B cell (primary cell): ENCODE measurements around the gene NTM. TPM values are rescaled to one million over a fixed set of nuclear protein-coding genes. Genes with fewer than 3 reads are reported as not detected.

Experiments
- ATAC-seq: fragments of 200-7000 bp; cut with Tn5 transposase; one replicate; pipeline ENCODE4 v1.10.0; 2021; ENCODE audit warnings: low read depth, mild to moderate bottlenecking, moderate number of reproducible peaks, moderate library complexity
- CTCF ChIA-PET: fragments of 350-600 bp; sonication (Branson Sonifier 250); formaldehyde crosslinking; loops from one replicate; lab custom pipeline; 2021; ENCODE audit warnings: antibody characterized with exemption, inconsistent platforms; lab: Charles Lee
- POLR2A ChIA-PET: fragments of 350-600 bp; sonication (Branson Sonifier 250); formaldehyde crosslinking; loops from one replicate; lab custom pipeline; 2021; ENCODE audit warnings: antibody characterized with exemption; lab: Charles Lee
- DNase-seq: peaks from one replicate; pipeline ENCODE4 v3.0.0; 2013
- H2AFZ ChIP-seq: 2 replicates; pipeline ENCODE4 v1.6.1; 2012; ENCODE audit warnings: mild to moderate bottlenecking, low read depth, low read length; ENCODE audit not compliant: insufficient read depth, poor library complexity, severe bottlenecking
- H3K27ac ChIP-seq, 2 donors: 1 replicate in 1 of 2; 2 replicates in 1 of 2; pipeline ENCODE4 v1.5.1; 2012 to 2013; ENCODE audit warnings: low read length in 2 of 2, mild to moderate bottlenecking in 2 of 2, moderate library complexity in 1 of 2
- H3K27me3 ChIP-seq, 4 experiments: fragments of 200-600 bp in 1 of 4; sonication (generic) in 1 of 4; replicated peaks in 1 of 4; 1 replicate in 2 of 4; 2 replicates in 2 of 4; pipeline versions ENCODE4 v1.6.1 to v1.7.0; 2013 to 2016; ENCODE audit warnings: low read length in 3 of 4, mild to moderate bottlenecking in 2 of 4, mixed read lengths in 1 of 4, moderate library complexity in 1 of 4; ENCODE audit not compliant: insufficient read depth in 4 of 4, control insufficient read depth in 3 of 4; ENCODE audit errors: control extremely low read depth in 1 of 4
- H3K36me3 ChIP-seq, 2 experiments: replicated peaks in 1 of 2; 1 replicate in 1 of 2; 2 replicates in 1 of 2; pipeline versions ENCODE4 v1.6.1 to v1.7.1; 2013; ENCODE audit warnings: low read length in 1 of 2; ENCODE audit not compliant: insufficient read depth in 2 of 2, control insufficient read depth in 1 of 2; ENCODE audit errors: control extremely low read depth in 1 of 2, extremely low read depth in 1 of 2
- H3K4me1 ChIP-seq, 2 donors: fragments of 200-600 bp in 1 of 2; sonication (generic) in 1 of 2; 1 replicate in 1 of 2; 2 replicates in 1 of 2; pipeline versions ENCODE4 v1.5.1 to v1.6.1; 2013 to 2017; ENCODE audit warnings: low read length in 2 of 2; ENCODE audit not compliant: control insufficient read depth in 2 of 2, insufficient read depth in 2 of 2
- H3K4me2 ChIP-seq: replicated peaks from 2 replicates; pipeline ENCODE3; 2012; ENCODE audit warnings: mild to moderate bottlenecking, low read depth, low read length; ENCODE audit not compliant: poor library complexity, severe bottlenecking
- H3K4me3 ChIP-seq, 5 experiments: fragments of 200-600 bp in 1 of 5; sonication (generic) in 1 of 5; 1 replicate in 3 of 5; 2 replicates in 2 of 5; pipeline versions ENCODE4 v1.5.1 to v1.7.0; 2011 to 2016; ENCODE audit warnings: low read length in 4 of 5, mild to moderate bottlenecking in 4 of 5, low read depth in 2 of 5, control low read depth in 1 of 5, moderate library complexity in 1 of 5; ENCODE audit not compliant: insufficient read depth in 1 of 5; ENCODE audit errors: control extremely low read depth in 1 of 5, extremely low read depth in 1 of 5
- H3K79me2 ChIP-seq: fragments of 200-600 bp; sonication (generic); one replicate; pipeline ENCODE4 v1.6.0; 2016; ENCODE audit warnings: low read length; ENCODE audit not compliant: control insufficient read depth, insufficient read depth
- H3K9ac ChIP-seq: fragments of 200-600 bp; sonication (generic); 2 replicates; pipeline ENCODE4 v1.6.1; 2017; ENCODE audit warnings: mild to moderate bottlenecking, low read length, moderate library complexity
- H3K9me3 ChIP-seq, 3 donors: one replicate each; pipeline versions ENCODE4 v1.6.1 to v1.7.1; 2013; ENCODE audit warnings: low read length in 2 of 3; ENCODE audit not compliant: control insufficient read depth in 2 of 3, insufficient read depth in 1 of 3; ENCODE audit errors: control extremely low read depth in 1 of 3
- H4K20me1 ChIP-seq: 2 replicates; pipeline ENCODE4 v1.6.0; 2012; ENCODE audit warnings: mild to moderate bottlenecking, low read length; ENCODE audit not compliant: insufficient read depth, control insufficient read depth, poor library complexity, severe bottlenecking
- H3K27ac Mint-ChIP-seq: one replicate; pipeline ENCODE4 v1.8.0; 2021; ENCODE audit warnings: mixed read lengths
- H3K27me3 Mint-ChIP-seq: one replicate; pipeline ENCODE4 v1.8.0; 2021; ENCODE audit warnings: mixed read lengths
- H3K4me1 Mint-ChIP-seq: one replicate; pipeline ENCODE4 v1.8.0; 2021; ENCODE audit warnings: mixed read lengths
- H3K4me3 Mint-ChIP-seq: one replicate; pipeline ENCODE4 v1.8.0; 2021; ENCODE audit warnings: mixed read lengths
- H3K9me3 Mint-ChIP-seq: one replicate; pipeline ENCODE4 v1.8.0; 2022; ENCODE audit warnings: mixed read lengths; ENCODE audit not compliant: insufficient read depth
- CTCF ChIP-seq: fragments of 200-600 bp; IDR thresholded peaks from one replicate; pipeline ENCODE4 v1.8.0; 2022; ENCODE audit warnings: antibody characterized with exemption, mild to moderate bottlenecking
- EZH2 ChIP-seq: IDR thresholded peaks from 2 replicates; pipeline ENCODE4 v1.6.1; 2012; ENCODE audit warnings: borderline replicate concordance, low read depth, mild to moderate bottlenecking, moderate library complexity, low read length; ENCODE audit not compliant: insufficient read depth, poor library complexity, severe bottlenecking
- WGBS: methylation state at CpG from one replicate; pipeline ENCODE4 v1.1.5; 2013; ENCODE audit warnings: missing lambda C conversion rate; ENCODE audit not compliant: insufficient coverage; 5-methylcytosine and 5-hydroxymethylcytosine counted together
- intact Hi-C: fragments of 100-400 bp; cut with micrococcal nuclease; formaldehyde crosslinking; loops from one replicate; pipeline ENCODE4 v1.10.0; 2022
- polyA plus RNA-seq: library from polyadenylated mRNA; depleted of rRNA; stranded (reverse); fragments of >200 nt; gene quantifications from 2 replicates; pipeline ENCODE4 v1.2.3, GENCODE V29; 2012
- total RNA-seq, 2 donors: library from RNA; stranded (reverse); fragments of 120-200 nt in 1 of 2; gene quantifications; 1 replicate in 1 of 2; 2 replicates in 1 of 2; pipeline versions ENCODE4 v1.2.3 to v1.2.4, GENCODE V29; 2013 to 2022

Gene NTM
- total and polyA plus RNA-seq, 2 donors (not counting 1 experiment from before 2014, with no cell fraction given) = not detected

- DNase-seq (no peak), ATAC-seq (no peak)
- Histone ChIP-seq H3K4me3 (no peak overlapping the region), H4K20me1 (no peaks in the 10 kb centered on the region), H3K79me2 (no peaks in the 10 kb centered on the region), H3K27ac (no peak overlapping the region), H3K9me3 (no peaks in the 10 kb centered on the region), H3K4me1 (no peaks in the 10 kb centered on the region), H2AFZ (no peak overlapping the region), H3K27me3 (no peaks in the 10 kb centered on the region), H3K9ac (no peak overlapping the region), H3K4me2 (no peak overlapping the region), H3K36me3 (no peaks in the 10 kb centered on the region)
- CTCF ChIA-PET = no interaction called here
- H3K9me3 Mint-ChIP-seq = no peaks in the 10 kb centered on the region
- no peak overlapping the region for H3K27ac Mint-ChIP-seq
- no peaks in the 10 kb centered on the region for H3K27me3 Mint-ChIP-seq
- 100% methylated on average over 1 of the region's 2 CpGs for WGBS
- TF ChIP-seq EZH2 (no peak), CTCF (no peak)
- no peaks in the 10 kb centered on the region for H3K4me1 Mint-ChIP-seq
- POLR2A ChIA-PET = no interaction called here
- no peak overlapping the region for H3K4me3 Mint-ChIP-seq
- intact Hi-C loops = no loop called here
Measured at GRCh38 chr11:131592152-131592551, 221.7 kb downstream of the NTM start.

- Histone ChIP-seq H3K79me2 (no peaks in the 10 kb centered on the region), H3K4me3 (no peak overlapping the region), H3K27me3 (no peaks in the 10 kb centered on the region), H3K4me2 (no peak overlapping the region), H3K9me3 (no peaks in the 10 kb centered on the region), H3K27ac (no peak overlapping the region), H3K4me1 (no peaks in the 10 kb centered on the region), H3K9ac (no peak overlapping the region), H4K20me1 (no peaks in the 10 kb centered on the region), H2AFZ (no peak overlapping the region), H3K36me3 (no peaks in the 10 kb centered on the region)
- H3K4me1 Mint-ChIP-seq = no peaks in the 10 kb centered on the region
- TF ChIP-seq CTCF = no peak
- TF ChIP-seq EZH2 = no peak
- H3K27ac Mint-ChIP-seq = no peak overlapping the region
- H3K27me3 Mint-ChIP-seq = no peaks in the 10 kb centered on the region
- 65% methylated on average over 2 of the region's 2 CpGs for WGBS
- DNase-seq = no peak
- no peak overlapping the region for H3K4me3 Mint-ChIP-seq
- intact Hi-C loops = no loop called here
- CTCF ChIA-PET = no interaction called here
- POLR2A ChIA-PET = no interaction called here
- no peak for ATAC-seq
- H3K9me3 Mint-ChIP-seq = no peaks in the 10 kb centered on the region
Measured at GRCh38 chr11:131592734-131593133, 222.3 kb downstream of the NTM start.
